SU-DHL-6 (cell line): Measurements from ENCODE around the gene BRDT.

ENCODE experiments used
- CTCF ChIP-seq: fragments of 200-600 bp; sonication (generic); IDR thresholded peaks from one replicate; pipeline ENCODE4 v1.5.1; 2017; ENCODE audit warnings: antibody characterized with exemption, mild to moderate bottlenecking, low read length, moderate library complexity; ENCODE audit not compliant: insufficient read depth, poor library complexity, severe bottlenecking
- EZH2phosphoT487 ChIP-seq: fragments of 200-600 bp; sonication (generic), shearing (Covaris generic); conservative IDR thresholded peaks from 2 replicates; pipeline ENCODE4 v1.6.1; 2018; ENCODE audit warnings: mild to moderate bottlenecking, antibody characterized with exemption, low read length, moderate library complexity, mixed read lengths

- no peak for TF ChIP-seq CTCF
- no peak for TF ChIP-seq EZH2phosphoT487
Measured at GRCh38 chr1:92043621-92044020, 94.4 kb downstream of the BRDT start.
